Fibroblast of pulmonary artery (primary cell): ENCODE results near the gene NCEH1.

Experiments used
- DNase-seq: peaks from one replicate; pipeline ENCODE4 v3.0.0-alpha.2; 2010; ENCODE audit warnings: low read depth
- H3K4me3 ChIP-seq: replicated peaks from 2 replicates; pipeline ENCODE4 v1.5.1; 2011; ENCODE audit warnings: low read depth, mild to moderate bottlenecking, control low read depth, low read length, moderate library complexity
- CTCF ChIP-seq: IDR thresholded peaks from 2 replicates; pipeline ENCODE4 v1.5.1; 2011; ENCODE audit warnings: mild to moderate bottlenecking, control low read depth, low read length, inconsistent platforms; ENCODE audit errors: missing control alignments

The NCEH1 gene

GRCh38 chr3:172592898-172593669 lies 117.8 kb downstream of the NCEH1 start:
- no peak for TF ChIP-seq CTCF
- DNase-seq: no peak
- H3K4me3 ChIP-seq: no peak overlapping the region

GRCh38 chr3:172591876-172592771 lies 118.7 kb downstream of the NCEH1 start:
- no peak overlapping the region for H3K4me3 ChIP-seq
- TF ChIP-seq CTCF: no peak
- DNase-seq: no peak

- DNase-seq: no peak
- TF ChIP-seq CTCF: no peak
- no peak overlapping the region for H3K4me3 ChIP-seq
Observed at GRCh38 chr3:172591125-172591605, 119.7 kb downstream of the NCEH1 start.

- no peak overlapping the region for H3K4me3 ChIP-seq
- no peak for TF ChIP-seq CTCF
- DNase-seq: no peak
Observed at GRCh38 chr3:172586436-172586835, 124.4 kb downstream of the NCEH1 start.

GRCh38 chr3:172585954-172586353 lies 124.9 kb downstream of the NCEH1 start:
- no peak overlapping the region for H3K4me3 ChIP-seq
- TF ChIP-seq CTCF: no peak
- DNase-seq: no peak

GRCh38 chr3:172582712-172583111 lies 128.2 kb downstream of the NCEH1 start:
- DNase-seq: peak; percentile 63
- TF ChIP-seq CTCF: no peak
- H3K4me3 ChIP-seq: no peak overlapping the region
